ENCODE measurements around the gene BMP7. TPM values are rescaled to one million over a fixed set of nuclear protein-coding genes. Genes with fewer than 3 reads are reported as not detected.

The BMP7 gene
- total and polyA plus RNA-seq, 2 of the 13 experiments (the other 11 are each of a cell fraction or from before 2014, with no cell fraction given), result not detected

- no peak; the same call in 1 of the 2 replicates for TF ChIP-seq ARID3A (IDR thresholded peaks at IDR 0.05; ENCODE audit: low read depth, low read length)
- TF ChIP-seq FOSL1 (CRISPR knock-in tag; IDR thresholded peaks at IDR 0.05; ENCODE audit: borderline replicate concordance), result no peak
- TF ChIP-seq MYC (CRISPR knock-in tag; IDR thresholded peaks at IDR 0.05; ENCODE audit: borderline replicate concordance), result peak; percentile 61
- TF ChIP-seq ZNF451 (CRISPR knock-in tag; IDR thresholded peaks at IDR 0.05), result 0 out of 2 replicates have a peak, but pooled peaks have one; percentile 47
- TF ChIP-seq SALL2 (CRISPR knock-in tag; IDR thresholded peaks at IDR 0.05), result no peak
- peak; percentile 90 for TF ChIP-seq JARID2 (CRISPR knock-in tag; IDR thresholded peaks at IDR 0.05; ENCODE audit: insufficient replicate concordance)
- TF ChIP-seq PBX2 (CRISPR knock-in tag; IDR thresholded peaks at IDR 0.05), result peak; percentile 55; the same call in 1 of the 2 replicates
- TF ChIP-seq ZNF354B (CRISPR knock-in tag; IDR thresholded peaks at IDR 0.05), result no peak
- TF ChIP-seq TRAFD1 (CRISPR knock-in tag; IDR thresholded peaks at IDR 0.05; ENCODE audit: borderline replicate concordance), result 0 out of 2 replicates have a peak, but pooled peaks have one; percentile 35
- no peak for TF ChIP-seq PHB2 (IDR thresholded peaks at IDR 0.05; ENCODE audit: partially characterized antibody)
- TF ChIP-seq ISX (CRISPR knock-in tag; conservative IDR thresholded peaks at IDR 0.05), result no peak
- TF ChIP-seq CCAR2 (optimal IDR thresholded peaks at IDR 0.05; ENCODE audit: low read depth, low read length), result no peak
- TF ChIP-seq ZNF598 (CRISPR knock-in tag; IDR thresholded peaks at IDR 0.05; ENCODE audit: borderline replicate concordance), result peak; percentile 62; the same call in 1 of the 2 replicates
- TF ChIP-seq HMGA1 (CRISPR knock-in tag; conservative IDR thresholded peaks at IDR 0.05), result no peak
- TF ChIP-seq NFE2L1 (CRISPR knock-in tag; IDR thresholded peaks at IDR 0.05; ENCODE audit: borderline replicate concordance), result no peak
- TF ChIP-seq NBN (conservative IDR thresholded peaks at IDR 0.05), result no peak
- TF ChIP-seq ZNF800 (CRISPR knock-in tag; IDR thresholded peaks at IDR 0.05), result no peak
- TF ChIP-seq MXD3 (CRISPR knock-in tag; IDR thresholded peaks at IDR 0.05), result no peak
- TF ChIP-seq YY1 (IDR thresholded peaks at IDR 0.05; ENCODE audit: insufficient read depth, insufficient replicate concordance, low read depth, low read length), result no peak
- no peak for TF ChIP-seq RAD51 (IDR thresholded peaks at IDR 0.05; ENCODE audit: borderline replicate concordance)
- TF ChIP-seq ZSCAN12 (CRISPR knock-in tag; IDR thresholded peaks at IDR 0.05), result no peak
- TF ChIP-seq PHF5A (CRISPR knock-in tag; IDR thresholded peaks at IDR 0.05; ENCODE audit: low read depth, unreplicated experiment), result no peak
- TF ChIP-seq U2AF1 (optimal IDR thresholded peaks at IDR 0.05; ENCODE audit: low read depth, low read length), result no peak
- TF ChIP-seq ATRX (CRISPR knock-in tag; IDR thresholded peaks at IDR 0.05; ENCODE audit: borderline replicate concordance), result no peak
Observed at GRCh38 chr20:57130160-57130772, 136.2 kb downstream of the BMP7 start (continued).
